HG03571 (cell line): ENCODE measurements around the gene DDHD1.
"Not testable (repeated sequence)": the region's sequence is repeated elsewhere in the genome, so short reads cannot be mapped to it uniquely, and the experiment has no call there.

Experiments
- ATAC-seq: cut with Tn5 transposase; IDR thresholded peaks from one replicate; pipeline ENCODE4 v1.9.1; 2021; ENCODE audit not compliant: unreplicated experiment

DDHD1 gene

DNA sequence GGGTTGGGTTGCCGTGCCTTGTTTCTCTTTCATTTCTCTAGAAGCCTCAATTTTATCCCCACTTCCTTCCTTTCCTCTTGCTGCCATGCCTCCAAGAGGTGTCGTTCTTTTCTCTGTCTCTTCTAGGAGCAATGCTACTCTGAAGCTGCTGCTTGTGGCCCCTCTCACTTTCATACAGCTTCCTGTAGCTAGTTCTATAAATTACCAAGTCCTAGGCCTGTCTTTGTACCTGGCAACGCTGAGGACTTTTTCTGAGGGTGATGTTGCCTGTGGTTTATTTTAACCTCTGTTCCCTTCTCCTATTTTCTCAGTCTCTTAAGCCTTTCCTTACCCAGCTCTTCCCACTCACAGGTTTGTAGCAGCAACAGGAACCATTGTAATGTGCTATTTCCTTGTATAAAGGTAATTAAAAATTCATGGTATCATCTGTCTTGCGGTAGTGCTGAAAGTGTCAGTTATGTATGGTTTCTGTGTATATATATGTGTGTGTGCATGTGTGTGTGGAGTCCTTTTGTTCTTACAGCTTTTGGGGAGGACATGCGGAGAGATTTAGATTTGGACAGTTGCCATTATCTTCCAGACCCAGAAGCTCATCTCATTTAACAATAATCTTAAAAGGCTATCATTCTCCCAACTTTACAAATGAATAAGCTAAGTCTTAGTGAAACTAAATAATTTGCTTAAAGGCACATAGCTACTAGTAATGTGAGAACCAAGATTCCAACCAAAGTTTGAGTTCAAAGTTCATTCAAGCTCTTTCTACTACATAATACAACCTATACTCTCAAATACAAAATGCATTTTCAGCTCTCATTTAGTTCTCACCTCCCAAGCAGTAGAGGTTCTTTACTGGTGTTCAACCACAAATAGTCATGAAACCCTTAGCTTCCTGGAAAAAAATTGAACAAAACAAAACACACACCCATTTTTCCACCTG is 43.8 kb downstream of the DDHD1 start:
- ATAC-seq = peak; percentile 89

DNA sequence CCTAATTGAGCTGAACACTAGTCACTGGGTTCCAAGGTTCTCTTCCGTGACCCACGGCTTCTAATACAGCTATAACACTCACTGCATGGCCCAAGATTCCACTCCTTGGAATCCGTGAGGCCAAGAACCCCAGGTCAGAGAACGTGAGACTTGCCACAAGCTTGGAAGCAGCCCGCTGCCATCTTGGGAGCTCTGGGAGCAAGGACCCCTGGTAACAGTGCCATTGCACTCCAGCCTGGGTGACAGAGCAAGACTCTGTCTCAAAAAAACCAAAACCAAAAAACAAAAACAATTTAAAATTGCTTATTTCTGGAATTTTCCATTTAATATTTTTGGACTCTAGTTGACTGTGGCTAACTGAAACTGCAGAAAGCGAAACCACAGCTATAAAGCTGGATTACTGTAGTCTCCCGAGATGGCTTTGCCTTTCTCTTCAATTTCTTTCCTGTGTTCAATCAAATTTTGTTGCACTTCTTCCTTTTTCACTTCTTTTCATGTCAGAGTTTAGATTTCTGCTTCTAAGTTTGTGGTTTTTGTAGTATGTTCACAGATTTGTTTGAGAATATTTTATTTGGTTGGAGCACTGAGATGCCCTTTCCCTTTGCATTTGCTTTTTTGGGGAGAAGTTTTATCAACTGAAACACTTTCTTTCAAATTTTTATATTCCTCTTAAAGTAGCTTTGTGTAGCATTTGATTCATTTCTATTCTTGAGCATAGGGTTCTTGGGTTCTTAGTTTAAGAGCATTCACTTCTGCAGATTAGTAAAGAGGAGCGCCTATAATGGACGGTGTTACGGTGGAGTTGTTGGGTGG is 44.6 kb downstream of the DDHD1 start:
- ATAC-seq = no peak

DNA sequence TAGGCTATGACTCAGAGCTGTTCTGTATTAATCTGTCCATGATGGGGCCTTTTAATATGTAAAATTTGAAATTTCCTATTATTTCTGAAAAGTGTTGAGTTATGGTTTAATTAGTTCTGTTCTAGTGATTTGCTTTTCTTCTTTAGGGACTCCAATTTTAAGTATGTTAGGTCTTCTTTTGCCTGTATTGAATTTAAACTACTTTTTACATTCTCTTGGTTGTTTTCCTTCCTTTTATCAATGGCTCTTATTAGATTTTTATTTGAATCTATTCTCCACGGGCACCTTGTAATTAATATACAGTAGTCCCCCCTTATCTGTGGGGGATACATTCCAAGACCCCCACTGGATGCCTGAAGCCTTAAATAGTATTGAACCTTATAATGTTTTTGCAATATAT is 46.4 kb downstream of the DDHD1 start:
- no peak for ATAC-seq

DNA sequence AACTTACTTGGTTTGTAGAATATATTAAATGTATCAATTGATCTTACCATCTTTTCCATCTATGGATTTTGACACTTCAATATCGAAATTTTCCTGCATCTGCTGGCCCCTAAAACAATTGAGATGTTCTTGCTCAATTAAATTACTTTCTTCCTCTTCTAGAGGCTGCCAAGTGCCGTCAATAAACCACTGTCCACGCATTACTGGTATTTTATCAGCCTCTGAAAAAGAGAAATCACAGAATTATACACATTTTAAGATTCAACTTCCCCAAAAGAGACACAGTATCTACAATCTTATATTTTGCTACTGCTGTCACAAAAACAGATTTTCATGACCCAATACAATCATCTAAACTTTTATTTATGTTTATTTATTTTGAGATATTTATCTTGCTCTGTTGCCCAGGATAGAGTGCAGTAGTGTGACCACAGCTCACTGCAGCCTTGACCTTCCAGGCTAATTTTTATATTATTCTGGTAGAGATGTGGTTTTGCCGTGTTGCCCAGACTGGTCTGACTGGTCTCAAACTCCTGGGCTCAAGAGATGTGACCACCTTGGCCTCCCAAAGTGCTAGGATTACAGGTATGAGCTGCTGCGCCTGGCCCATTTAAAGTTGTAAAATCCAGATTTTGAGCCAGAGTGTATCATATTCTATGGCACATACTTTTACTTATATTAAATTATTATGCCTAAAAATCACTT is 49.3 kb downstream of the DDHD1 start:
- ATAC-seq = no peak

DNA sequence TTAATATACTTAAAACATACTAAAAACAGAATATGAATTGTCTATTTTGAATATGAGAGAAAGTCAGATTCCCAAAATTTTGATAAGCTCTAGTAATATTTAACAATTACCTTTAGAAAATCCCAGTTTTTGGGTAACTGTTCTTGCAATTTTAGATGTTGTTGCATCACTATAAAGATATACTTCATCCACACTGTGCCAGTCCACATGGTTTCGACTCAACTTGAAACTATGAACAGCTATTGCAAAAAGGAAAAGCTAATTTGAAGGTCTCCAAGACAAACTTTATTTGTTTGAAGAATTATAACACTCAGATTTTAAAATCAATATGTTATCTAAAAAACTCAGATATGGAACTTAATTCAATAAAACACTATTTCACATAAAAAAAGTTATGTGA is 59.9 kb downstream of the DDHD1 start:
- ATAC-seq = no peak

DNA sequence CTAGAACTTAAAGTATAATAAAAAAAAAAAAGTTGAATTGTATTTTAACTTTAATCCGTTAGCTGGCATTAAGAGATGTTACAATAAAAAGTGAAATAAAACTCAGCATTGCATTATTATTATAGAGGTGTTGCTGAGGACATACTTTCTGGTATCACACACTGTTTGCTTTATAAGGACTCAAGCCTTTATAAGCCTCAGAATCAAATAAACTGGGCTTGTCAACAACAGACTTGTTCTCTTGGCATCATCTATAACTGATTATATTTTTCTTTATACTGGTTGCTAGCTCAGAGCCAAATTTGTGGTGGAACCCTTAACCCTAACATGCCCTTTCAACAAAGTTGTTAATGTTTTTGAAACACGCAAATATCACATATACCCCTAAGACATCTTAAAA is 62.3 kb downstream of the DDHD1 start:
- ATAC-seq = no peak

DNA sequence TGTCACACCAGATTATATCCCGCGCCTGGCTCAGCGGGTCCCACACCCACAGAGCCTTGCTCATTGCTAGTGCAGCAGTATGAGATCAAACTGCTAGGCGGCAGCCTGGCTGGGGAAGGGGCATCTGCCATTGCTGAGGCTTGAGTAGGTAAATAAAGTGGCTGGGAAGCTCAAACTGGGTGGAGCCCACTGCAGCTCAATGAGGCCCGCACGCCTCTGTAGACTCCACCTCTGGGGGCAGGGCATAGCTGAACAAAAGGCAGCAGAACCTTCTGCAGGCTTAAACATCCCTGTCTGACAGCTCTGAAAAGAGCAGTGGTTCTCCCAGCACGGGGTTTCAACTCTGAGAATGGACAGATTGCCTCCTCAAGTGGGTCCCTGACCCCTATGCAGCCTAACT is 68.2 kb downstream of the DDHD1 start:
- ATAC-seq = not testable (repeated sequence)

DNA sequence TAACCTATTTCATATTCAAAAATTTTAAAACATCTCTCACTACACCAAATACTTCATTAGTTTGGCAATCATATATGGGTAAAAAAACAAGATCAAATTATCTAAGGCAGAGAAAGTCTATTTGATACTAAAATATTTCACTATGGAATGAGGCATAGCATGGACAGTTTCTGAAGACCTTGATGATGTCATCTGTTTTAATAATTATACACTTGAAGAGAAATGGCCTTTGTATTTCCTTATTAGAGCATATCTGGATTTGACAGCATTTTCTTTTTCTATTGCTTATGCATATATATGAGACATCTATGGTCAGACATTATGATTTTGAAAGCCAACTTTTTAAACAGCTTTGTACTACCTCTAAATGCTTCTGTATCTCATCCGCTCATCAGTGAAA is 88.6 kb downstream of the DDHD1 start:
- ATAC-seq = no peak

DNA sequence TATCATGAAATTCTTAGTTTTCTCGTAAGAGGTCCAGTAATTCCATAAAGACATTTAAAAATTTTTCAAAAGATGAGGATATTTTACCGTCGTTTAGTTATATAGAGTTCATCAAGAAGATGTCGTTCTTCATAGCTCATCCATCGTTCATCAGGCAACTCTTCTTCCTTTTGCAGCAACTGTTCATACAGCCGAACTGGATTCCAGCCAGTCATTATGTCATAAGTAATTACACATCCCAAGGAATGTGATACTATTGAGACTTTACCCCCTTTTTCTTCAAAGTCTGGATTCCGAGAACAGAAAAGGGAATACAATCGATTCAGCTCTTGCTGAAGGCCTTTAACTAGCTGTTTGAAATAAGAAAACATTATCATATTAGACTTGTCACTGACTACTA is 90.3 kb downstream of the DDHD1 start:
- ATAC-seq = no peak

DNA sequence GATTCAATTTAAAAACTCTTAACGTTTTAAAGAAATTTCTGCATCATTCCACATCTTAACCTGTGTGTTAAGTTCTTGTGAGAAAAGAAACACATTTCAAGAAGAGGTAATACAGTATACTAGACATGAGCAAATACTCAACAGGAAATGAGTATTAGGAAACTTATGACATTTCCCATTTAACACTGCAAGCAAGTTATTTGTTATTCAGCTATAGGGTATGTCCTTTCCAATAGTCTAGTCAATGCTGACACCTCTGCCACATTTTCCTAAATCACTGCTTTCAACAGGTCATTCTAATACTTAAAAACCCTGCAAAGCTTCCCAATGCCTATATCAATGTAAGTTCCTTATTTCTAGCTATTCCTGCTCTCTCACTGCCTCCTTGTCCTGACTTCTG is 93.1 kb downstream of the DDHD1 start:
- ATAC-seq = no peak

DNA sequence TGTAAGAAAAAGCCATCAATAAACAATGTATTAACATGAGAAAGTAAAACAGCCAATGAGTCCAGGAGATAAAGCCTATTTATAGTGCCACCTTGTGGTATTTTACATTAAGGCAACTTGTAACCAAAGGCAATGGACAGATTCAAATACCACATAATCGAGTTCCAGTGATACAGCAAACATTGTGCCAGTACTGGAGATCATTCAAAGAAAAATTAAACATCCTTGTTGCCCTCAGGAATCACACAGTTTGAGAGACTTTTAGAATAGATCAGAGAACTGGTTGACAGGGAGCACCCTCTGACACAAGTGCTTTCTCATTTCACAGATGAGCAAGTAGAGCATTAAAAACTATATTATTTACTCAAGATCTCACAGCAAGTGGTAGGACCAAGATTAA is 98.1 kb downstream of the DDHD1 start:
- ATAC-seq = no peak

DNA sequence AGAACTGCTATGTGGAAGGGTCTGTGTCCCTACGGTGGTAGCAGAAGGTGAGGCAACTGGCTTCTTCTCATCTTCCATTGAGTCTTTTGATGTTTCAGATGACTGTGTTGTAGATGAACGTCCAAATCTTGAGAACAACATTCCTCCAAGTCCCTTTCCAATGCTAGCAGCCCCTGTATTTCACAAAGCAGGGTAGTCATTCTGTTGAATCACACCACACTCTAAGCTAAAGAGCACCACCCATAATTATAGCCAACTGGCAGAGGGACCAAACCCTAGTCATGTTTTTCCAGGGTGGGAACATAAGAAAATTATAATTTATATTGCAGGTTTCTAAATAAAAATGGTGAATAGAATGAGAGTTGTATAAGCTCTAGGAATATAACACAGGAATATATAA is 98.7 kb downstream of the DDHD1 start:
- no peak for ATAC-seq

DNA sequence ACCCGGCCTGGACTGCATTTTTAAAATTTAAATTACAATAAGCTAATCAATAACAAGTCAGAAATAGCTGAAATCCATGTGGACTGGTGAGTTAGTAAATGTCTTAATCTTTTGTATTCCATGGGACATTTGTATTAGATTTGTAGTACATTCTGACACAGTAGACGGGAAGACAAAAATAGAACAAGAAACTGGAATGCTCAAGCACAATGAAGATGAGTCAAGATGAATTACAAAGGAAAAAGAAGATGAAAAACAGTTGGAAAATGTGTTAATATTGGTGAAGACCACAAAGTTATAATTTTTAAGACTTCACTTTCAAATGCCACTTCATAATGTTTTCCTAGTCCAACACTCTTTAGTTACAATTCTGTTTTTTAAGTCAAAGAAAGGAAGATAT is 104.5 kb downstream of the DDHD1 start:
- ATAC-seq = no peak

DNA sequence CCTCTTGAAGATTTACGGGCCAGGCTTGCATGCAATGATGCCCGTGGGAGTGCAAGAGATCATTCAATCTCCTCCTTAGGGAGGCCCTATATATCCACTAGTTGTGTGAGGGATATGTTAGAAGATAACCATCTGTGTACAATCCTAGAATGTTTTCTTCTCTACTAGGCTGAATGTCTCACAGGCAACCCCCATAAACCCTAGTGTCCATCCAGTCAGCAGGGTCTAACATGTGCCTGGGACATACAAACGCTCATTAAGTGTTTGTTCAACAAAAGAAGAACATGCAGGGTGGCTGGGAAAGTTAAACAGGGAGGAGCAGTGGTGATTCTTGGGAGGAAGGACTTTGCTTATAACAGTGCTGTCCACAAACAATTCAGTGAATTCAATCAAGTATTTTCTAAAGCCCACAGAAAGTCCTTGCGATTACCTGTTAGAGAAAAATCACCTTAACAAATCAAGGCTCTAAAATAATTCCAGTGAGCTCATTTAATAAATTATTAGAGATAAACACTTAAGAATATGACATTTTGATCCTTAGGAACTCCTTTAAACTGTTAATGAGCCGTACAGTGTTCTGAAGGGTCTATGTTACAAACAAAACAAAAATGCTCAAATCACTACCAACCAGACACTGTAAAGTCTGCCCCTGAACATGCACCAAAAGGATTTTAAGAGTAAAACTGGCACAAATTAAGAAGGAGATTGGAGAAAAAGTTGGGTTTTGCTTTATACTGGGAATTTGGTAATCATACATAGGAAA is 105.6 kb downstream of the DDHD1 start:
- ATAC-seq = no peak

DNA sequence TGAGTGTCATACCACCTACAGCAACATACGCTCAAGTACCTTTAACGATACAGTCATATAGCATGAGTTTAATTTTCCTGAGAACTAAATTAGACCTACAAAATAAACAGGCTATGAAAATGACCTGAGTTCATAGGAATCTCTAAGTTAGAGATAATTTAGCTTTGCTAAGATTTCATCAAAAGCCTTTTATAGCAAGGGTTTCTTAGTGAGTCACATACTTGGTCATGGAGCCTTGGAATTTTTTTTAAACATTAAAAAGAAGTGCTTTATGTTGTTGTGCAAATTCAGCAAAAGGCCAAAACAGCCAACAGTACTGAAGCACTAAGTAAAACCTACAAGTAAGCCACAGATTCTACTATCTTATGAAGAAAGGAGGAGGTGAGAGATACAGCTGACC is 108.6 kb downstream of the DDHD1 start:
- no peak for ATAC-seq

DNA sequence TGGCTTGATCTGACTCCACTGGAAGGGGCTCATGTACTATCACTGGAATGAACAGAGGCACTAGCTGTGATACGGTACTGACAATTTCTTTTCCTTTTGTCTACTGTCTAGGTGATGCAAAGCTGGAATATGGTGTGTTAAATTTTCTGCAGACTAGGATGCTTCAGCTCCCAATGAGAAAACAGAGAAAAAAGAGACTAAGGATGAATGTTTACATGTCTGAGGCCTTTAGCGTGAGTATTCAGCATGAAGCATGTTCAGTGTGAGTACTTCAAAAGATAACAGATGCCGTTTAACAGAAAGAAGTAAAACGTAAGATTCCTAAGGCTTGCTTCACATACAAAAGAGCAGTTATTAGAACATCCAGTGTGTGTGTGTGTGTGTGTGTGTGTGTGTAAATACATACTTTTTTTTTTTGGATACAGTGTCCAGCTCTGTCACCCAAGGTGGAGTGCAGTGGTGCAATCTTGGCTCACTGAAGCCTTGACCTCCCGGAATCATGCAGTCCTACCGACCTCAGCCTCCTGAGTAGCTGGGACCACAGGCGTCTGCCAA is 110.0 kb downstream of the DDHD1 start:
- ATAC-seq = no peak

DNA sequence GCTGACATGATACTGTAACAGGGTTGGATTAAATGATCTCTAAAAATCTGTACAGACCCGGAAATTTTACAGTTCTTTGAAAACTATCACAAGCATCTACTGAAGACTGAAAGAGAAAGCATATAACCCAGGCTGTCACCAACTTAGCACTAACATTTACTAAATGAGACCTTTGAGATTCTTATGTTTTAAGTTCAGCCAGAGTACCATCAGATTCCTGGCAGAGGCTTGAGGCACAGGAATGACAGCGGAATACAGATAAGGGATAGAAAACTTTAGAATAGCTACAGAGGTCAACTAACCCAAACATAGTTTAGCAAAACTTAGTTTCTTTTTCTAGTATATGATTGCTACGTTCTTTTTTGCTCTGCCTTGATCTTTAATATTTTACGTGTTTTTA is 110.6 kb downstream of the DDHD1 start:
- ATAC-seq = no peak

DNA sequence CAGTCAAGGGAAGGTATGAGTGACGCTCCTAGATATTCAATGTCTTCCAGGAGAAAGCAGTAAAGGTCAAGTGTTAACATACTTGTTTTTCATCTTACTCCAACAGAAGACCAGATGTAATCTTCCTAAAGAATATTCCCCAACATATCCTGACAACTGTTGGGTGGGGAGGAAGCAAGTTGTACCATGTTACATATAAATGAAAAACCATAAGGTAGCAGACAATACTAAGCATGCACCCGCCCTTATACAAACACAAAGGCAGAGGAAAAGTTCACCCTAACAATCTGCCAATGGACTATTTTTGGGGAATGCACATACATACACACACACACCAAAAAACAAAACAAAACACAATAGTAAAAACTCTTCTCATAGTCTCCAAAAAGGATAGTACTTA is 112.1 kb downstream of the DDHD1 start:
- ATAC-seq = no peak

DNA sequence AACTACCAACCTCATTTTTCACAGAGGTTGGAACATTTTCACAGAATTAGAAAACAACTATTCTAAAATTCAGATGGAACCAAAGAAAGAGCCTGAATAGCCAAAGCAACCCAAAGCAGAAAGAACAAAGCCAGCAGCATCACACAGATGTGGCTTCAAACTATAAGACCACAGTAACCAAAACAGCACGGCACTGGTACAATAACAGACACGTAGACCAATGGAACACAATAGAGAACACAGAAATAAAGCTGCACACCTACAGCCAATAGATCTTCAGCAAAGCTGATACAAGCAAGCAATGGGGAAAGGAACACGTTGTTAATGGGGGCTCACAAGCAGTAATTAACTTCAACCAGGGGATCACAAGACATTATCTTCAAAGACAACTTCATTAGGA is 114.5 kb downstream of the DDHD1 start:
- ATAC-seq = no peak

DNA sequence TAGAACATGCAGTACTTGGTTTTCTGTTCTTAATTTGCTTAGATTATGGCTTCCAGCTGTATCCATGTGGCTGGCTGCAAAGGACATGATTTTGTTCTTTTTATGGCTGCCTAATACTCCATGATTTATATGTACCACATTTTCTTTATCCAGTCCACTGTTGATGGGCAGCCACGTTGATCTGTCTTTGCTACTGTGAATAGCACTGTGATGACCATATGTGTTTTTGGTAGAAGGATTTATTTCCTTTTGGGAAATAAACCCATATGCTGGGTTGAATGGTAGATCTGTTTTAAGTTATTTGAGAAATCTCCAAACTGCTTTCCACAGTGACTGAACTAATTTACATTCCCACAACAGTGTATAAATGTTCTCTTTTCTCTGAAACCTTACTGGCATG is 116.1 kb downstream of the DDHD1 start:
- no peak for ATAC-seq
